ENCODE measurements around the gene ISM1. TPM values are rescaled to one million over a fixed set of nuclear protein-coding genes. Genes with fewer than 3 reads are reported as not detected.
A peak's percentile ranks its signal among the peaks of the same experiment; 100 is the strongest.

ISM1 gene
- total and polyA plus RNA-seq, 7 donors, result 0.56 to 1.8 (median 0.99) TPM

- Histone ChIP-seq H3K9me3 (no peaks in the 10 kb centered on the region), H3K27me3 (ENCODE audit: insufficient read depth in 3 of 3, low read length in 2 of 3) (peaks cover 2 to 52% (median 9%) of the 10 kb centered on the region in 3 donors), H3K4me1 (peaks cover 7% of the 10 kb centered on the region), H3K36me3 (ENCODE audit: insufficient read depth in 1 of 2, low read depth in 1 of 2) (no peaks in the 10 kb centered on the region), H3K4me3 (peak overlapping the region; percentile 68), H3K27ac (no peak overlapping the region)
- ATAC-seq (no peak), DNase-seq (no peak)
- intact Hi-C loops (cut with DNase I), result no loop called here
- WGBS, 3 donors, result 20 to 28% (median 27%) methylated on average over 34 to 38 of the region's 38 CpGs
- TF ChIP-seq CTCF (IDR thresholded peaks at IDR 0.05), result no peak
Observed at GRCh38 chr20:13219327-13220193, 1.5 kb upstream of the ISM1 start.

DNA sequence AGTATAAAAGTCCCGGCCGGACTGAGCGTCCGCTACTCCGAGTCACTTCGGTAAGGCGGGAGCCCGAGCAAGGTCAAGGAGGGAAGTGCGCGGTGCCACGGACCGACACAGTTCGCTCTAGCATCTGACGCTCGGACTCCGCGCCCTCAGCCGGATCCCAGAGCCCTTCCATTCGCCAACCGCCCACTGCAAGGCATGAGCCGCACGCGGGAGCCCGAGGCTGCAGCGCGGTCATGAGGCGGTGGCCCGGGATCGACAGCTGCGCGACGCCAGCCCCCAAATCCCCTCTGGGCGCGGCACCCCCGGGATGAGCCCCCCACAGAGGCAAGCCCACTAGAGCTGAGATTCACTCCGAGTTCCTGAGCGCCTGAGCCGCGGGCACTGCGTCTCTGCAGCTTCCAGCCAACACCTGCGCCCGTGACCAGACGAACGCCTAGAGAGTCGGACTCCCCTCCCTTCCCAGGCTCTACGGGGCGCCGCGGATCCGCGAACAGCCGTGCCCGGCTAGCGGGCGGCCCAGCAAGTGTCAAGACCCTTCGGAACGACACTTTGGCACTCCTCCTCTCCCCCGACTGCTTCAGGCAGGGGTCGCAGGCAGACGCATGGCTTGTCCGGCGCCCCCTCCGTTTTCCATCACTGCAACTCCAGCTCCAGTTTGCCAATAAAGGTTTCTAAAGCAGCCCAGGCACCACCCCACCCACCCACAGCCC lies 725 bp upstream of the ISM1 start:
- Histone ChIP-seq H3K27me3 (ENCODE audit: insufficient read depth in 3 of 3, low read length in 2 of 3) (peaks cover 2 to 52% (median 9%) of the 10 kb centered on the region in 3 donors), H3K27ac (no peak overlapping the region)
- intact Hi-C loops (cut with DNase I), result no loop called here

DNA sequence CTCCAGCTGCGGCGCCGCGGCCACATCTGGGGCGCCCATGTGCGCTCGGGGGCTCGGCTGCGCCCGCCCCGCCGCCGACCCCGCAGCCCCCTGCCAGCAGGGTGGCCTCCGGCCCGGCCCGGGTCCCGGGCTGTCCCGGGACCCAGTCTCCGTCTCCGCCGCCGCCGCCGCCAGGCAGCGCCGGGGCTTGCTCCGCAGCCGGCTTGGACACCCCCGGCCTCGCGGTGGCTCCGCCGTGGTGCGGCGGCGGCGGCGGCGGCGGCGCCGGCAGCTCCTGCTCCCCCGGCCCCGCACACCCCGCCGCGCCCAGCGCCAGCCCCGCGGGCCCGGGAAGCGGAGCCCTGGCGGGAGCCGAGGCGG lies 219 bp downstream of the ISM1 start:
- H3K27ac ChIP-seq, result no peak overlapping the region
- H3K27me3 ChIP-seq (ENCODE audit: insufficient read depth in 3 of 3, low read length in 2 of 3), result peaks cover 2 to 47% (median 9%) of the 10 kb centered on the region in 3 donors
- peak in 1 of 4 donors; percentile 5 for ATAC-seq
- 1 to 2% (median 1%) methylated on average over 14 to 56 of the region's 56 CpGs for WGBS, 3 donors
- H3K36me3 ChIP-seq (ENCODE audit: insufficient read depth in 1 of 2, low read depth in 1 of 2), result no peaks in the 10 kb centered on the region
- peaks cover 7% of the 10 kb centered on the region for H3K4me1 ChIP-seq
- intact Hi-C loops (cut with DNase I), result no loop called here
- no peak for TF ChIP-seq CTCF (IDR thresholded peaks at IDR 0.05)
- DNase-seq, result peak in 1 of 2 donors; percentile 13
- peaks cover 2% of the 10 kb centered on the region for H3K9me3 ChIP-seq
- H3K4me3 ChIP-seq, result peak overlapping the region; percentile 68

More for the DNA sequence above, 725 bp upstream of the ISM1 start:
- Histone ChIP-seq H3K4me1 (peaks cover 7% of the 10 kb centered on the region), H3K9me3 (no peaks in the 10 kb centered on the region), H3K4me3 (peak overlapping the region; percentile 68), H3K36me3 (ENCODE audit: insufficient read depth in 1 of 2, low read depth in 1 of 2) (no peaks in the 10 kb centered on the region)
- no peak for TF ChIP-seq CTCF (IDR thresholded peaks at IDR 0.05)
- peak; percentile 42 to 74 (median 56) for ATAC-seq
- DNase-seq, result peak; percentile 69 to 76
- 0 to 1% (median 1%) methylated on average over 50 to 63 of the region's 63 CpGs for WGBS, 3 donors

GRCh38 chr20:13221673-13222318 lies 722 bp downstream of the ISM1 start:
- WGBS, 3 donors, result 2 to 4% (median 2%) methylated on average over 18 to 56 of the region's 59 CpGs
- H3K27me3 ChIP-seq (ENCODE audit: insufficient read depth in 3 of 3, low read length in 2 of 3), result peaks cover 2 to 46% (median 9%) of the 10 kb centered on the region in 3 donors

More at GRCh38 chr20:13221673-13222318, 722 bp downstream of the ISM1 start:
- peaks cover 7% of the 10 kb centered on the region for H3K9me3 ChIP-seq
- no peak for TF ChIP-seq CTCF (IDR thresholded peaks at IDR 0.05)
- peak overlapping the region; percentile 68 for H3K4me3 ChIP-seq
- no peak overlapping the region for H3K27ac ChIP-seq
- peaks cover 7% of the 10 kb centered on the region for H3K4me1 ChIP-seq
- peak; percentile 60 to 62 for DNase-seq
- peak; percentile 37 to 76 (median 68) for ATAC-seq
- intact Hi-C loops (cut with DNase I), result no loop called here
- H3K36me3 ChIP-seq (ENCODE audit: insufficient read depth in 1 of 2, low read depth in 1 of 2), result no peaks in the 10 kb centered on the region

All from psoas muscle (tissue), 8 donors.